AG04449 (cell line): Measurements from ENCODE around the gene LAT.
"Not testable (repeated sequence)": the region's sequence is repeated elsewhere in the genome, so short reads cannot be mapped to it uniquely, and the experiment has no call there.

ENCODE experiments used
- CTCF ChIA-PET: fragments of 350-600 bp; formaldehyde crosslinking; extraction: SDS; loops from one replicate; lab custom pipeline; 2021; ENCODE audit warnings: antibody characterized with exemption; lab: Yijun Ruan, JAX
- POLR2A ChIA-PET: fragments of 400-600, 350-600 bp; formaldehyde crosslinking; extraction: SDS; loops from one replicate; lab custom pipeline; 2020; ENCODE audit warnings: antibody characterized with exemption, inconsistent platforms; lab: Yijun Ruan, JAX
- DNase-seq: peaks from one replicate; pipeline ENCODE4 v3.0.0-alpha.2; 2010; ENCODE audit warnings: low read depth, low spot score
- H3K4me3 ChIP-seq: 2 replicates; pipeline ENCODE4 v1.5.1; 2011; ENCODE audit warnings: low read depth, mild to moderate bottlenecking, control low read depth, low read length
- CTCF ChIP-seq: IDR thresholded peaks from one replicate; pipeline ENCODE4 v1.5.1; 2011; ENCODE audit warnings: mild to moderate bottlenecking, moderate library complexity, low read length, control low read depth, inconsistent platforms; ENCODE audit not compliant: insufficient read depth; ENCODE audit errors: missing control alignments

Gene LAT

GRCh38 chr16:28974437-28975157 is 10.3 kb upstream of the LAT start, which contains the start of gene SPNS1:
Gene SPNS1, plus strand, starts transcription at chr16:28974778. Its CDS starts 374 bp downstream, at chr16:28975152.
- DNase-seq = peak; percentile 77
- ChIA-PET CTCF (interaction anchor here (0.8 to 2.8 kb wide), 17 partner anchors 9 to 283 kb away, joined by 3 to 18 read pairs (median 5); partner anchors contain the start of gene NFATC2IP), POLR2A (interaction anchor here (1.0 kb wide), 1 partner anchor 12 kb away, joined by 3 read pairs; no protein-coding TSS in a partner anchor)
- H3K4me3 ChIP-seq = peak within 1 kb of the TSS; percentile 99
- TF ChIP-seq CTCF = no peak

GRCh38 chr16:28975158-28975599 is 9.7 kb upstream of the LAT start:
- POLR2A ChIA-PET = no interaction called here
- H3K4me3 ChIP-seq = peak overlapping the region; percentile 99
- TF ChIP-seq CTCF = no peak
- no peak for DNase-seq
- CTCF ChIA-PET = no interaction called here

GRCh38 chr16:28977703-28978662 is 6.9 kb upstream of the LAT start:
- peak; percentile 2 for TF ChIP-seq CTCF
- no peak overlapping the region for H3K4me3 ChIP-seq
- ChIA-PET POLR2A (no interaction called here), CTCF (interaction anchor here (1.1 to 2.6 kb wide), 3 partner anchors 9 to 33 kb away, joined by 4 to 10 read pairs (median 8); no protein-coding TSS in a partner anchor)
- DNase-seq = no peak

GRCh38 chr16:28980330-28980729 is 4.5 kb upstream of the LAT start:
- DNase-seq, H3K4me3 ChIP-seq, POLR2A ChIA-PET: not testable (repeated sequence)
- CTCF ChIA-PET = interaction anchor here (1.2 kb wide), 1 partner anchor 27 kb away, joined by 3 read pairs; no protein-coding TSS in a partner anchor

GRCh38 chr16:28980929-28981328 is 3.9 kb upstream of the LAT start:
- POLR2A ChIA-PET = no interaction called here
- H3K4me3 ChIP-seq = no peak overlapping the region
- CTCF ChIA-PET = interaction anchor here (1.2 kb wide), 1 partner anchor 28 kb away, joined by 3 read pairs; no protein-coding TSS in a partner anchor
- no peak for DNase-seq
- no peak for TF ChIP-seq CTCF

- ChIA-PET POLR2A (no interaction called here), CTCF (interaction anchor here (1.2 kb wide), 1 partner anchor 29 kb away, joined by 3 read pairs; no protein-coding TSS in a partner anchor)
- TF ChIP-seq CTCF = peak; percentile 39
- H3K4me3 ChIP-seq = no peak overlapping the region
- DNase-seq = no peak
Observed at GRCh38 chr16:28981517-28981916, 3.3 kb upstream of the LAT start.
